H1 (cell line): Measurements from ENCODE around the gene IL6R. TPM values are rescaled to one million over a fixed set of nuclear protein-coding genes. Genes with fewer than 3 reads are reported as not detected.

ENCODE experiments used
- CTCF ChIA-PET: fragments of 300-600 bp; sonication (Branson Sonifier 250); formaldehyde crosslinking; loops from one replicate; lab custom pipeline; 2021; ENCODE audit not compliant: partially characterized antibody; lab: Charles Lee
- POLR2A ChIA-PET: fragments of 300-600 bp; sonication (Branson Sonifier 250); formaldehyde crosslinking; loops from one replicate; lab custom pipeline; 2021; ENCODE audit warnings: inconsistent platforms; ENCODE audit not compliant: partially characterized antibody; lab: Charles Lee
- DNase-seq, 2 experiments: peaks; one replicate each; pipeline versions ENCODE4 v3.0.0 to v3.0.0-alpha.2; 2010 to 2022; ENCODE audit warnings: low spot score in 2 of 2, low read depth in 1 of 2, mixed read lengths in 1 of 2
- FAIRE-seq: peaks from 2 replicates; lab custom pipeline; 2011; peaks lifted over from hg19 to GRCh38; lab: Jason Lieb, UNC
- H2AFZ ChIP-seq: 2 replicates; pipeline ENCODE4 v1.8.1; 2012; ENCODE audit warnings: low read length, inconsistent platforms
- H2AK5ac ChIP-seq: 2 replicates; pipeline ENCODE4 v1.6.1; 2013; ENCODE audit warnings: low read depth, low read length
- H2BK120ac ChIP-seq: replicated peaks from 2 replicates; pipeline ENCODE3; 2013; ENCODE audit warnings: low read depth, low read length, inconsistent platforms
- H2BK12ac ChIP-seq: 2 replicates; pipeline ENCODE4 v1.6.1; 2013; ENCODE audit warnings: low read depth, low read length
- H2BK15ac ChIP-seq: 2 replicates; pipeline ENCODE4 v1.6.1; 2013; ENCODE audit warnings: low read length
- H2BK20ac ChIP-seq: 2 replicates; pipeline ENCODE4 v1.6.1; 2013; ENCODE audit warnings: low read length
- H2BK5ac ChIP-seq: 2 replicates; pipeline ENCODE4 v1.6.1; 2013; ENCODE audit warnings: low read depth, low read length
- H3K14ac ChIP-seq: 2 replicates; pipeline ENCODE4 v1.6.1; 2013; ENCODE audit warnings: inconsistent platforms; ENCODE audit not compliant: insufficient read length
- H3K18ac ChIP-seq: 2 replicates; pipeline ENCODE4 v1.6.1; 2013; ENCODE audit warnings: low read length; ENCODE audit errors: extremely low read depth
- H3K23ac ChIP-seq: 2 replicates; pipeline ENCODE4 v1.6.1; 2013; ENCODE audit warnings: inconsistent platforms; ENCODE audit not compliant: insufficient read length
- H3K23me2 ChIP-seq: 2 replicates; pipeline ENCODE4 v1.6.1; 2013; ENCODE audit warnings: low read depth, low read length
- H3K27ac ChIP-seq: 2 replicates; pipeline ENCODE4 v1.6.1; 2011; ENCODE audit warnings: low read depth, low read length, inconsistent platforms
- H3K27me3 ChIP-seq, 4 experiments: replicated peaks in 1 of 4; 1 replicate in 1 of 4; 2 replicates in 3 of 4; pipeline versions ENCODE4 v1.6.1 to v1.8.1; 2011 to 2013; ENCODE audit warnings: low read length in 3 of 4, mild to moderate bottlenecking in 3 of 4, inconsistent platforms in 2 of 4, mixed read lengths in 2 of 4, moderate library complexity in 1 of 4; ENCODE audit not compliant: control insufficient read depth in 3 of 4, insufficient read depth in 3 of 4; ENCODE audit errors: extremely low read depth in 1 of 4
- H3K36me3 ChIP-seq, 4 experiments: 2 replicates each; pipeline versions ENCODE4 v1.6.1 to v1.8.1; 2011 to 2013; ENCODE audit warnings: mild to moderate bottlenecking in 4 of 4, low read length in 3 of 4, moderate library complexity in 2 of 4, control low read depth in 1 of 4, inconsistent platforms in 1 of 4; ENCODE audit not compliant: insufficient read depth in 4 of 4, control insufficient read depth in 2 of 4
- H3K4ac ChIP-seq: replicated peaks from 2 replicates; pipeline ENCODE3; 2013; ENCODE audit warnings: low read length, low read depth, mixed read lengths, inconsistent platforms; ENCODE audit not compliant: insufficient read length
- H3K4me1 ChIP-seq, 4 experiments: replicated peaks in 1 of 4; 1 replicate in 1 of 4; 2 replicates in 3 of 4; pipeline versions ENCODE4 v1.6.1 to v1.8.1; 2011 to 2013; ENCODE audit warnings: low read length in 3 of 4, inconsistent platforms in 2 of 4, mixed read lengths in 1 of 4; ENCODE audit not compliant: insufficient read depth in 4 of 4, control insufficient read depth in 3 of 4
- H3K4me2 ChIP-seq, 2 experiments: 2 replicates each; pipeline versions ENCODE4 v1.6.1 to v1.8.1; 2011 to 2013; ENCODE audit warnings: low read depth in 2 of 2, low read length in 2 of 2, control low read depth in 1 of 2, inconsistent platforms in 1 of 2, mild to moderate bottlenecking in 1 of 2; ENCODE audit not compliant: insufficient read depth in 1 of 2
- H3K4me3 ChIP-seq, 4 experiments: fragments of 200-600, 300-600 bp in 1 of 4; sonication (generic), shearing (Covaris generic), sonication (Bioruptor Twin) in 1 of 4; 2 replicates each; pipeline versions ENCODE4 v1.5.1 to v1.8.1; 2011 to 2016; ENCODE audit warnings: low read length in 4 of 4, low read depth in 3 of 4, control low read depth in 2 of 4, inconsistent platforms in 2 of 4, mild to moderate bottlenecking in 2 of 4, mixed read lengths in 1 of 4, moderate library complexity in 1 of 4; ENCODE audit not compliant: insufficient read depth in 2 of 4; ENCODE audit errors: extremely low read depth in 1 of 4
- H3K56ac ChIP-seq: replicated peaks from 2 replicates; pipeline ENCODE3; 2013; ENCODE audit warnings: low read depth, mild to moderate bottlenecking, mixed read lengths, low read length, inconsistent platforms; ENCODE audit not compliant: insufficient read length
- H3K79me1 ChIP-seq: 2 replicates; pipeline ENCODE4 v1.6.1; 2013; ENCODE audit warnings: low read depth, low read length, control low read depth
- H3K79me2 ChIP-seq, 2 experiments: 2 replicates each; pipeline versions ENCODE4 v1.6.1 to v1.8.1; 2012 to 2013; ENCODE audit warnings: low read length in 2 of 2, mild to moderate bottlenecking in 2 of 2, inconsistent platforms in 1 of 2; ENCODE audit not compliant: insufficient read depth in 2 of 2, control insufficient read depth in 1 of 2
- H3K9ac ChIP-seq, 4 experiments: replicated peaks in 1 of 4; 1 replicate in 1 of 4; 2 replicates in 3 of 4; pipeline versions ENCODE4 v1.6.1 to v1.8.1; 2011 to 2013; ENCODE audit warnings: low read depth in 3 of 4, low read length in 3 of 4, control low read depth in 2 of 4, mild to moderate bottlenecking in 2 of 4, moderate library complexity in 2 of 4, inconsistent platforms in 1 of 4; ENCODE audit errors: extremely low read depth in 1 of 4
- H3K9me3 ChIP-seq, 2 experiments: 2 replicates each; pipeline versions ENCODE4 v1.6.1 to v1.8.1; 2012 to 2013; ENCODE audit warnings: mild to moderate bottlenecking in 2 of 2, moderate library complexity in 2 of 2, control low read depth in 1 of 2, inconsistent platforms in 1 of 2, low read depth in 1 of 2, low read length in 1 of 2, mixed read lengths in 1 of 2; ENCODE audit not compliant: insufficient read depth in 2 of 2
- H4K20me1 ChIP-seq, 2 experiments: replicated peaks in 1 of 2; 2 replicates each; pipeline versions ENCODE3 to v1.8.1; 2011 to 2013; ENCODE audit warnings: inconsistent platforms in 2 of 2, low read length in 2 of 2, mild to moderate bottlenecking in 1 of 2; ENCODE audit not compliant: insufficient read depth in 2 of 2, control insufficient read depth in 1 of 2
- H4K5ac ChIP-seq: 2 replicates; pipeline ENCODE4 v1.6.1; 2013; ENCODE audit warnings: low read length, low read depth, mixed read lengths, inconsistent platforms; ENCODE audit not compliant: insufficient read length
- H4K8ac ChIP-seq: 2 replicates; pipeline ENCODE4 v1.8.0; 2013; ENCODE audit warnings: mild to moderate bottlenecking, moderate library complexity, low read length, inconsistent platforms; ENCODE audit not compliant: insufficient read depth; ENCODE audit errors: extremely low read depth
- H4K91ac ChIP-seq: replicated peaks from 2 replicates; pipeline ENCODE3; 2013; ENCODE audit warnings: low read length, mixed read lengths, inconsistent platforms; ENCODE audit not compliant: insufficient read length
- CHD1 ChIP-seq: IDR thresholded peaks from 2 replicates; pipeline ENCODE4 v1.6.1; 2012; ENCODE audit warnings: low read depth, low read length, improper control_type of control experiment
- EP300 ChIP-seq, 2 experiments: IDR thresholded peaks; 1 replicate in 1 of 2; 2 replicates in 1 of 2; pipeline ENCODE4 v1.6.1; 2011 to 2012; ENCODE audit warnings: low read depth in 2 of 2, low read length in 2 of 2, mild to moderate bottlenecking in 2 of 2, borderline replicate concordance in 1 of 2, inconsistent platforms in 1 of 2, moderate library complexity in 1 of 2
- EZH2 ChIP-seq: fragments of 200-600 bp; sonication (generic); IDR thresholded peaks from 2 replicates; pipeline ENCODE4 v1.7.1; 2012; ENCODE audit warnings: low read depth, mild to moderate bottlenecking, moderate library complexity, low read length, inconsistent platforms; ENCODE audit not compliant: severe bottlenecking
- GABPA ChIP-seq: IDR thresholded peaks from 2 replicates; pipeline ENCODE4 v1.6.1; 2011; ENCODE audit warnings: mild to moderate bottlenecking, low read length, moderate library complexity, borderline replicate concordance; ENCODE audit not compliant: insufficient read depth
- HDAC6 ChIP-seq: IDR thresholded peaks from one replicate; pipeline ENCODE4 v1.7.1; 2012; ENCODE audit warnings: low read depth, mild to moderate bottlenecking, inconsistent platforms, low read length, moderate library complexity
- JUND ChIP-seq: IDR thresholded peaks from 2 replicates; pipeline ENCODE4 v1.6.1; 2011; ENCODE audit warnings: mild to moderate bottlenecking, improper control_type of control experiment, low read length
- PHF8 ChIP-seq: fragments of 200-600 bp; sonication (generic); conservative IDR thresholded peaks from 2 replicates; pipeline ENCODE4 v1.7.1; 2012; ENCODE audit warnings: low read depth, mild to moderate bottlenecking, inconsistent platforms, low read length, moderate library complexity
- POLR2AphosphoS5 ChIP-seq: IDR thresholded peaks from 2 replicates; pipeline ENCODE4 v1.6.1; 2011; ENCODE audit warnings: low read depth, low read length
- RBBP5 ChIP-seq: IDR thresholded peaks from 2 replicates; pipeline ENCODE4 v1.7.1; 2012; ENCODE audit warnings: low read depth, mild to moderate bottlenecking, inconsistent platforms, low read length, moderate library complexity, borderline replicate concordance
- SP2 ChIP-seq: IDR thresholded peaks from 2 replicates; pipeline ENCODE4 v1.6.1; 2012; ENCODE audit warnings: mild to moderate bottlenecking, low read length, inconsistent platforms
- ZNF274 ChIP-seq: IDR thresholded peaks from 2 replicates; pipeline ENCODE4 v1.7.0; 2012; ENCODE audit warnings: low read length, borderline replicate concordance; ENCODE audit errors: extremely low read depth
- polyA plus RNA-seq, 7 experiments: library from polyadenylated mRNA; depleted of rRNA in 3 of 7; stranded (reverse) in 5 of 7; unstranded in 2 of 7; fragments of >200 nt in 5 of 7; fragments of 200-250 nt in 2 of 7; gene quantifications; 1 replicate in 5 of 7; 2 replicates in 1 of 7; 4 replicates in 1 of 7; pipeline versions ENCODE4 v1.2.1 to v1.2.3, GENCODE V29; 2011 to 2013; ENCODE audit warnings: missing spikeins in 2 of 7, mixed read lengths in 2 of 7
- total RNA-seq: library from RNA; stranded (reverse); fragmentation: NEBNext Ultra II Directional; extraction: Animal tissue kit (Norgen Biotek cat#: 25700); gene quantifications from 2 replicates; pipeline ENCODE4 v1.2.1, GENCODE V29; 2021
- TF ChIP-seq, protein P1 (sequence below), 3 experiments: IDR thresholded peaks; 1 replicate in 2 of 3; 2 replicates in 1 of 3; pipeline versions ENCODE4 v1.5.1 to v1.6.1; 2011; ENCODE audit warnings: low read length in 3 of 3, mild to moderate bottlenecking in 3 of 3, inconsistent platforms in 2 of 3, low read depth in 1 of 3, moderate library complexity in 1 of 3; ENCODE audit not compliant: insufficient read depth in 1 of 3; ENCODE audit errors: control extremely low read depth in 1 of 3

Gene IL6R
- total and polyA plus RNA-seq, 2 of the 8 experiments (the other 6 are each of a cell fraction or from before 2014, with no cell fraction given) = 2.3 to 3.0 TPM

- no peaks in the 10 kb centered on the region for H4K20me1 ChIP-seq
- H4K5ac ChIP-seq = no peak overlapping the region
- no peak overlapping the region for H3K56ac ChIP-seq
- no peaks in the 10 kb centered on the region for H3K79me1 ChIP-seq
- no peak overlapping the region for H2BK5ac ChIP-seq
- no peak for FAIRE-seq
- no peak overlapping the region for H3K18ac ChIP-seq
- no peak overlapping the region for H4K8ac ChIP-seq
- no peak overlapping the region for H4K91ac ChIP-seq
- H3K79me2 ChIP-seq = no peaks in the 10 kb centered on the region
- H3K4ac ChIP-seq = no peak overlapping the region
- H3K9ac ChIP-seq = no peak overlapping the region
- H3K14ac ChIP-seq = no peak overlapping the region
- H2AK5ac ChIP-seq = no peak overlapping the region
- POLR2A ChIA-PET = interaction anchor here (1.4 kb wide), 1 partner anchor 9 kb away, joined by 3 read pairs; no protein-coding TSS in a partner anchor
- H2BK12ac ChIP-seq = no peak overlapping the region
- no peak overlapping the region for H2BK20ac ChIP-seq
- no peaks in the 10 kb centered on the region for H3K23me2 ChIP-seq
- H3K9me3 ChIP-seq = 0 out of 4 replicates have a peak, but pooled peaks cover 0 to 2% of the 10 kb centered on the region in 2 experiments
- no peak overlapping the region for H2BK120ac ChIP-seq
- no peak overlapping the region for H2BK15ac ChIP-seq
- no peak overlapping the region for H2AFZ ChIP-seq
- H3K23ac ChIP-seq = no peak overlapping the region
- no peaks in the 10 kb centered on the region for H3K36me3 ChIP-seq
- CTCF ChIA-PET = interaction anchor here (0.8 to 1.6 kb wide), 3 partner anchors 9 to 173 kb away, joined by 3 to 12 read pairs (median 5); no protein-coding TSS in a partner anchor
- H3K27ac ChIP-seq = no peak overlapping the region
- peaks cover 0 to 3% (median 0%) of the 10 kb centered on the region in 4 experiments; a peak in 2 of 7 replicates for H3K4me1 ChIP-seq
- H3K27me3 ChIP-seq = no peaks in the 10 kb centered on the region
- DNase-seq = no peak
- no peak overlapping the region for H3K4me3 ChIP-seq
- H3K4me2 ChIP-seq = no peak overlapping the region
- TF ChIP-seq EZH2 = no peak
- no peak for TF ChIP-seq JUND
- no peak for TF ChIP-seq RBBP5
- TF ChIP-seq HDAC6 = no peak
- no peak for TF ChIP-seq ZNF274
- no peak for TF ChIP-seq POLR2AphosphoS5
- no peak for TF ChIP-seq SP2
- no peak for TF ChIP-seq GABPA
- no peak for TF ChIP-seq PHF8
- TF ChIP-seq CHD1 = no peak
- TF ChIP-seq, protein P1, sequence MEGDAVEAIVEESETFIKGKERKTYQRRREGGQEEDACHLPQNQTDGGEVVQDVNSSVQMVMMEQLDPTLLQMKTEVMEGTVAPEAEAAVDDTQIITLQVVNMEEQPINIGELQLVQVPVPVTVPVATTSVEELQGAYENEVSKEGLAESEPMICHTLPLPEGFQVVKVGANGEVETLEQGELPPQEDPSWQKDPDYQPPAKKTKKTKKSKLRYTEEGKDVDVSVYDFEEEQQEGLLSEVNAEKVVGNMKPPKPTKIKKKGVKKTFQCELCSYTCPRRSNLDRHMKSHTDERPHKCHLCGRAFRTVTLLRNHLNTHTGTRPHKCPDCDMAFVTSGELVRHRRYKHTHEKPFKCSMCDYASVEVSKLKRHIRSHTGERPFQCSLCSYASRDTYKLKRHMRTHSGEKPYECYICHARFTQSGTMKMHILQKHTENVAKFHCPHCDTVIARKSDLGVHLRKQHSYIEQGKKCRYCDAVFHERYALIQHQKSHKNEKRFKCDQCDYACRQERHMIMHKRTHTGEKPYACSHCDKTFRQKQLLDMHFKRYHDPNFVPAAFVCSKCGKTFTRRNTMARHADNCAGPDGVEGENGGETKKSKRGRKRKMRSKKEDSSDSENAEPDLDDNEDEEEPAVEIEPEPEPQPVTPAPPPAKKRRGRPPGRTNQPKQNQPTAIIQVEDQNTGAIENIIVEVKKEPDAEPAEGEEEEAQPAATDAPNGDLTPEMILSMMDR (IDR thresholded peaks at IDR 0.05; ENCODE audit: control extremely low read depth in 1 of 3, insufficient read depth in 1 of 3, low read depth in 1 of 3, low read length in 3 of 3) = no peak
- TF ChIP-seq EP300 (IDR thresholded peaks at IDR 0.05; ENCODE audit: borderline replicate concordance in 1 of 2, low read depth in 2 of 2, low read length in 2 of 2) = no peak
Observed at GRCh38 chr1:154360288-154360687, 44.9 kb upstream of the IL6R start.
